Measurements from ENCODE around the gene TDRD5. TPM values are rescaled to one million over a fixed set of nuclear protein-coding genes. Genes with fewer than 3 reads are reported as not detected.

Gene TDRD5
- not detected in 2 replicates for total RNA-seq
- long read RNA-seq: 0 reads

- H3K27me3 Mint-ChIP-seq (ENCODE audit: unreplicated experiment): peaks cover 10% of the 10 kb centered on the region
- TF ChIP-seq CTCF (IDR thresholded peaks at IDR 0.05): no peak
- no peak for DNase-seq (ENCODE audit: extremely low spot score, unreplicated experiment)
- H3K27ac Mint-ChIP-seq (ENCODE audit: unreplicated experiment): no peak within 1 kb of the TSS
- no peaks in the 10 kb centered on the region for H3K36me3 Mint-ChIP-seq (ENCODE audit: unreplicated experiment)
- H3K9me3 Mint-ChIP-seq (ENCODE audit: unreplicated experiment): no peaks in the 10 kb centered on the region
- no peaks in the 10 kb centered on the region for H3K4me1 Mint-ChIP-seq (ENCODE audit: unreplicated experiment)
- no peak within 1 kb of the TSS for H3K4me3 Mint-ChIP-seq (ENCODE audit: unreplicated experiment)
These were observed at the start of gene TDRD5 for GRCh38 chr1:179591592-179592580. Gene TDRD5, plus strand, starts transcription at chr1:179591832. Its CDS starts 784 bp downstream, at chr1:179592616.

GRCh38 chr1:179545321-179545720 is 46.3 kb upstream of the TDRD5 start:
- no peaks in the 10 kb centered on the region for H3K27me3 Mint-ChIP-seq (ENCODE audit: unreplicated experiment)
- no peaks in the 10 kb centered on the region for H3K9me3 Mint-ChIP-seq (ENCODE audit: unreplicated experiment)
- H3K4me3 Mint-ChIP-seq (ENCODE audit: unreplicated experiment): no peak overlapping the region
- TF ChIP-seq CTCF (IDR thresholded peaks at IDR 0.05): no peak
- no peak for DNase-seq (ENCODE audit: extremely low spot score, unreplicated experiment)
- H3K4me1 Mint-ChIP-seq (ENCODE audit: unreplicated experiment): no peaks in the 10 kb centered on the region
- H3K36me3 Mint-ChIP-seq (ENCODE audit: unreplicated experiment): no peaks in the 10 kb centered on the region
- no peak overlapping the region for H3K27ac Mint-ChIP-seq (ENCODE audit: unreplicated experiment)

- Mint-ChIP-seq H3K27me3 (ENCODE audit: unreplicated experiment) (no peaks in the 10 kb centered on the region), H3K36me3 (ENCODE audit: unreplicated experiment) (no peaks in the 10 kb centered on the region), H3K27ac (ENCODE audit: unreplicated experiment) (no peak overlapping the region), H3K4me1 (ENCODE audit: unreplicated experiment) (peaks cover 2% of the 10 kb centered on the region), H3K4me3 (ENCODE audit: unreplicated experiment) (no peak overlapping the region), H3K9me3 (ENCODE audit: unreplicated experiment) (no peaks in the 10 kb centered on the region)
- TF ChIP-seq CTCF (IDR thresholded peaks at IDR 0.05): no peak
- DNase-seq (ENCODE audit: extremely low spot score, unreplicated experiment): no peak
These were observed 44.6 kb upstream of the TDRD5 start for GRCh38 chr1:179547021-179547535.

- TF ChIP-seq CTCF (IDR thresholded peaks at IDR 0.05): no peak
- H3K4me3 Mint-ChIP-seq (ENCODE audit: unreplicated experiment): no peak overlapping the region
- no peaks in the 10 kb centered on the region for H3K27me3 Mint-ChIP-seq (ENCODE audit: unreplicated experiment)
- no peak overlapping the region for H3K27ac Mint-ChIP-seq (ENCODE audit: unreplicated experiment)
- H3K4me1 Mint-ChIP-seq (ENCODE audit: unreplicated experiment): peaks cover 2% of the 10 kb centered on the region
- no peaks in the 10 kb centered on the region for H3K36me3 Mint-ChIP-seq (ENCODE audit: unreplicated experiment)
- DNase-seq (ENCODE audit: extremely low spot score, unreplicated experiment): no peak
- no peaks in the 10 kb centered on the region for H3K9me3 Mint-ChIP-seq (ENCODE audit: unreplicated experiment)
These were observed 42.8 kb upstream of the TDRD5 start for GRCh38 chr1:179548666-179549367.

DNA sequence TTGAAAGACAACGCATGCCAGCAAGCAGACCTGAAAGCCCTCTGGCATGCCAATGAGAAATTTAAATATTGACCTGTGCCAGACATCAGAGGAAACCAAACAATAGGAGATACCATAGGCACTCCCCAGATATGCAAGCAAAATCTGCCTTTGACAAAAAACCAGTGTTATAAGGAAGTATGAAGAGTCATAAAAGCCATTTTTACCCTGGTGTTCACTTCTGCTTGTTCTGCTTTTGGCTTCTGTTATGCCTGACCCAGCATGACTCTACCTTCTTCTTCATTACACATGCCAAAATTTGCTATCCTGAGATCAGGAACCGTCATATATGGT is 42.3 kb upstream of the TDRD5 start:
- Mint-ChIP-seq H3K9me3 (ENCODE audit: unreplicated experiment) (no peaks in the 10 kb centered on the region), H3K36me3 (ENCODE audit: unreplicated experiment) (no peaks in the 10 kb centered on the region), H3K27ac (ENCODE audit: unreplicated experiment) (no peak overlapping the region), H3K4me1 (ENCODE audit: unreplicated experiment) (peaks cover 2% of the 10 kb centered on the region), H3K27me3 (ENCODE audit: unreplicated experiment) (no peaks in the 10 kb centered on the region), H3K4me3 (ENCODE audit: unreplicated experiment) (no peak overlapping the region)
- no peak for TF ChIP-seq CTCF (IDR thresholded peaks at IDR 0.05)
- DNase-seq (ENCODE audit: extremely low spot score, unreplicated experiment): no peak
